GM12878 (cell line): ENCODE results near the gene PPP2R3B. TPM values are rescaled to one million over a fixed set of nuclear protein-coding genes. Genes with fewer than 3 reads are reported as not detected.

Source experiments
- ATAC-seq: fragments of 200-7000 bp; cut with Tn5 transposase; 3 replicates; pipeline ENCODE4 v1.9.1; 2020; ENCODE audit warnings: mild to moderate bottlenecking, moderate library complexity
- BruUV-seq: library from RNA; stranded (reverse); fragments of 400-500 nt; replicated peaks from 2 replicates; lab custom pipeline; 2021; lab: Mats Ljungman, UMichigan
- CTCF ChIA-PET: fragments of 300-600 bp; sonication (Branson Sonifier 250); formaldehyde crosslinking; extraction: SDS; loops from one replicate; lab custom pipeline; 2021; ENCODE audit warnings: inconsistent platforms; lab: Yijun Ruan, JAX
- POLR2A ChIA-PET: fragments of 350-600 bp; formaldehyde crosslinking; extraction: SDS; loops from one replicate; lab custom pipeline; 2021; ENCODE audit warnings: inconsistent platforms; lab: Charles Lee
- RAD21 ChIA-PET: fragments of 300-600 bp; sonication (Branson Sonifier 250); formaldehyde crosslinking; loops from one replicate; lab custom pipeline; 2023; ENCODE audit warnings: antibody characterized with exemption; ENCODE audit not compliant: unreplicated experiment; lab: Charles Lee
- SMC1A ChIA-PET: fragments of 300-600 bp; sonication (Branson Sonifier 250); formaldehyde crosslinking; loops from one replicate; lab custom pipeline; 2023; ENCODE audit not compliant: unreplicated experiment, uncharacterized antibody; lab: Charles Lee
- DNase-seq: peaks from one replicate; pipeline ENCODE4 v3.0.0-alpha.2; 2011; ENCODE audit warnings: low read depth, low spot score
- FAIRE-seq: peaks from 3 replicates; lab custom pipeline; 2011; peaks lifted over from hg19 to GRCh38; lab: Jason Lieb, UNC
- H2AFZ ChIP-seq: 2 replicates; pipeline ENCODE4 v1.6.0; 2011; ENCODE audit warnings: low read depth, low read length, control low read depth; ENCODE audit not compliant: control insufficient read depth
- H3K27ac ChIP-seq: 2 replicates; pipeline ENCODE4 v1.5.1; 2011; ENCODE audit warnings: control low read depth; ENCODE audit not compliant: control insufficient read depth, insufficient read depth
- H3K27me3 ChIP-seq, 2 experiments: replicated peaks in 1 of 2; 2 replicates each; pipeline versions ENCODE4 v1.6.0 to v1.6.1; 2011; ENCODE audit warnings: low read length in 1 of 2; ENCODE audit not compliant: control insufficient read depth in 2 of 2, insufficient read depth in 2 of 2
- H3K36me3 ChIP-seq, 2 experiments: 2 replicates each; pipeline ENCODE4 v1.5.1; 2011; ENCODE audit warnings: low read length in 1 of 2; ENCODE audit not compliant: control insufficient read depth in 2 of 2, insufficient read depth in 2 of 2
- H3K4me1 ChIP-seq: 2 replicates; pipeline ENCODE4 v1.6.1; 2011; ENCODE audit warnings: mild to moderate bottlenecking, low read length, moderate library complexity, mixed read lengths; ENCODE audit not compliant: control insufficient read depth, insufficient read depth
- H3K4me2 ChIP-seq: 2 replicates; pipeline ENCODE4 v1.6.0; 2011; ENCODE audit warnings: control low read depth; ENCODE audit not compliant: control insufficient read depth, insufficient read depth
- H3K4me3 ChIP-seq: fragments of 200-600 bp; sonication (generic); 2 replicates; pipeline ENCODE4 v1.5.1; 2016
- H3K79me2 ChIP-seq: 2 replicates; pipeline ENCODE4 v1.6.0; 2011; ENCODE audit warnings: low read length; ENCODE audit not compliant: control insufficient read depth, insufficient read depth
- H3K9ac ChIP-seq: 2 replicates; pipeline ENCODE4 v1.8.0; 2011; ENCODE audit warnings: low read length, control low read depth, mixed read lengths; ENCODE audit not compliant: control insufficient read depth, insufficient read depth
- H3K9me3 ChIP-seq: replicated peaks from 3 replicates; pipeline ENCODE4 v1.5.1; 2011; ENCODE audit warnings: mild to moderate bottlenecking, low read length; ENCODE audit not compliant: control insufficient read depth, insufficient read depth
- H4K20me1 ChIP-seq: 2 replicates; pipeline ENCODE4 v1.6.0; 2011; ENCODE audit not compliant: control insufficient read depth, insufficient read depth
- FOS ChIP-seq: IDR thresholded peaks from 3 replicates; pipeline ENCODE4 v1.6.1; 2011; ENCODE audit warnings: borderline replicate concordance; ENCODE audit not compliant: insufficient read length; ENCODE audit errors: extremely low read depth
- JUND ChIP-seq: IDR thresholded peaks from 2 replicates; pipeline ENCODE4 v1.6.1; 2012; ENCODE audit warnings: low read depth, mild to moderate bottlenecking, low read length, improper control_type of control experiment, moderate library complexity
- KAT2A ChIP-seq: conservative IDR thresholded peaks from 2 replicates; pipeline ENCODE4 v1.6.1; 2011; ENCODE audit warnings: low read depth, low read length; ENCODE audit not compliant: control insufficient read depth
- NR2F1 ChIP-seq: fragments of 450-650 bp; conservative IDR thresholded peaks from 2 replicates; pipeline ENCODE4 v1.6.1; 2017; ENCODE audit warnings: mild to moderate bottlenecking
- NRF1 ChIP-seq: conservative IDR thresholded peaks from 2 replicates; pipeline ENCODE4 v1.6.1; 2011; ENCODE audit warnings: mild to moderate bottlenecking, low read depth, low read length, improper control_type of control experiment
- SUPT20H ChIP-seq: IDR thresholded peaks from 2 replicates; pipeline ENCODE4 v1.6.1; 2011; ENCODE audit warnings: low read depth, mild to moderate bottlenecking, low read length, moderate library complexity, borderline replicate concordance; ENCODE audit not compliant: control insufficient read depth
- WGBS: methylation state at CpG from one replicate; pipeline ENCODE4 v1.1.6; 2016; ENCODE audit warnings: low lambda C conversion rate; ENCODE audit not compliant: insufficient replicate concordance, insufficient coverage; ENCODE audit errors: missing lambda C conversion rate; 5-methylcytosine and 5-hydroxymethylcytosine counted together
- in situ Hi-C: fragments of 300-500 bp; cut with MboI; formaldehyde crosslinking; loops from 9 replicates; pipeline ENCODE4 v1.14.3; 2018; ENCODE audit warnings: mixed read lengths
- intact Hi-C: fragments of 100-400 bp; cut with micrococcal nuclease; formaldehyde crosslinking; loops from one replicate; pipeline ENCODE4 v1.14.2; 2022; ENCODE audit not compliant: unreplicated experiment
- polyA plus RNA-seq, 11 experiments: library from polyadenylated mRNA; depleted of rRNA in 4 of 11; unstranded in 6 of 11; stranded (reverse) in 5 of 11; fragments of >200 nt; fragmentation: Nextera tagmentation in 4 of 11; fragmentation: Illumina TruSeq in 1 of 11; extraction: Ambion mirVana in 4 of 11; extraction: Trizol in 1 of 11; gene quantifications; 1 replicate in 1 of 11; 2 replicates in 10 of 11; pipeline versions ENCODE4 v1.2.1 to v1.2.3, GENCODE V29; 2011 to 2016; ENCODE audit warnings: inconsistent platforms in 2 of 11, missing spikeins in 2 of 11, low read depth in 1 of 11
- total RNA-seq, 4 experiments: library from RNA; depleted of rRNA in 3 of 4; stranded (reverse); fragments of >200 nt in 3 of 4; fragmentation: Illumina TruSeq in 1 of 4; extraction: Trizol in 1 of 4; gene quantifications; 2 replicates each; pipeline versions ENCODE4 v1.2.1 to v1.2.3, GENCODE V29; 2013 to 2021
- TF ChIP-seq, protein P1 (sequence below): IDR thresholded peaks from 2 replicates; pipeline ENCODE4 v1.6.1; 2012; ENCODE audit warnings: low read depth, low read length, improper control_type of control experiment
- TF ChIP-seq, protein P2 (sequence below): fragments of 450-650 bp; IDR thresholded peaks from 2 replicates; pipeline ENCODE4 v1.6.1; 2016; ENCODE audit warnings: mild to moderate bottlenecking

PPP2R3B gene
- total and polyA plus RNA-seq, 10 of the 15 experiments (the other 5 are each of a cell fraction or from before 2014, with no cell fraction given) = 0.11 to 34.3 (median 9.7) TPM; not detected in 1

DNA sequence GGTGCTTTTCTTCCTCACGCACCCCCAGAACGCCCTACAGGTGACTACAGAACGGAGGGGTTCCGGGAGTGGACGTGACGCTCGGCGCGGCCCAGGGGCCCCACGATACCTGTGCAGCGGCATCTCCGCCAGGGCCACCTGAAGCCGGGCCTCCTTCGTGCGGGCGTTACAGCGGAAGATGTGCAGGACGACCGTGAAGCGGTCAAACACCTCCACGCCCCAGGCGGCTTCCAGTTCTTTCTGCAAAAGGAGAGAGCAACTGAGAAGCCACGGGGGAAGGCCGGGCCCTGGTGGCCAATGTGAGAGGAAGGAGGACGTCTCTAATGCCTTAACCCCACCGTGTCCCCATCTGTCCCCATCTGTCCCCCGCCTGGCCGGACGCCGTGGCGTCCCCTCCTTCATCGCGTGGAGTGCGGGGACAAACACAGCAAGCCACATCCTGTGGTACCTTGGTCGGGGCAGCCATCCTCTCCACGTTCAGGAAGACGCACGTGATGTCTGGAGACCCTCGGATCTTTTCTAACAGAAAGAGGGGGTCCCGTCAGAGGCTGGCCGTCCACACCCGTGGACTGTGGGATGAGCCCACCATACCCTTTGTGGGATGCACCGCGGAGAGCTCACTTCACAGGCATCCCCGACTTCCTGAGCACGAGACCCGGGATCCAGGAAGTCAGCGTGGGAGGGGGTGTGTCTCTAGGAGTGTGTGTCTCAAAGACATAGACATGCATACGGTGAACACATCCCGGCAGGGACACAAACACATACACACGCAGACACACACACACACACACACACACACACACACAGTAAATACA, 71.7 kb downstream of the PPP2R3B start:
- Histone ChIP-seq H3K4me1 (no peaks in the 10 kb centered on the region), H3K27me3 (no peaks in the 10 kb centered on the region), H3K4me3 (no peak overlapping the region), H3K36me3 (peaks cover 8 to 21% of the 10 kb centered on the region in 2 experiments; a peak in 3 of 4 replicates), H3K9me3 (no peaks in the 10 kb centered on the region), H2AFZ (no peak overlapping the region), H4K20me1 (no peaks in the 10 kb centered on the region), H3K79me2 (peaks cover 14% of the 10 kb centered on the region), H3K4me2 (no peak overlapping the region), H3K9ac (no peak overlapping the region), H3K27ac (no peak overlapping the region)
- TF ChIP-seq, protein P1, sequence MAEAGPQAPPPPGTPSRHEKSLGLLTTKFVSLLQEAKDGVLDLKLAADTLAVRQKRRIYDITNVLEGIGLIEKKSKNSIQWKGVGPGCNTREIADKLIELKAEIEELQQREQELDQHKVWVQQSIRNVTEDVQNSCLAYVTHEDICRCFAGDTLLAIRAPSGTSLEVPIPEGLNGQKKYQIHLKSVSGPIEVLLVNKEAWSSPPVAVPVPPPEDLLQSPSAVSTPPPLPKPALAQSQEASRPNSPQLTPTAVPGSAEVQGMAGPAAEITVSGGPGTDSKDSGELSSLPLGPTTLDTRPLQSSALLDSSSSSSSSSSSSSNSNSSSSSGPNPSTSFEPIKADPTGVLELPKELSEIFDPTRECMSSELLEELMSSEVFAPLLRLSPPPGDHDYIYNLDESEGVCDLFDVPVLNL = no peak
- no peak for TF ChIP-seq NR2F1
- TF ChIP-seq KAT2A = no peak
- TF ChIP-seq FOS = no peak
- TF ChIP-seq JUND = no peak
- no peak for TF ChIP-seq SUPT20H
- TF ChIP-seq NRF1 = no peak
- TF ChIP-seq, protein P2, sequence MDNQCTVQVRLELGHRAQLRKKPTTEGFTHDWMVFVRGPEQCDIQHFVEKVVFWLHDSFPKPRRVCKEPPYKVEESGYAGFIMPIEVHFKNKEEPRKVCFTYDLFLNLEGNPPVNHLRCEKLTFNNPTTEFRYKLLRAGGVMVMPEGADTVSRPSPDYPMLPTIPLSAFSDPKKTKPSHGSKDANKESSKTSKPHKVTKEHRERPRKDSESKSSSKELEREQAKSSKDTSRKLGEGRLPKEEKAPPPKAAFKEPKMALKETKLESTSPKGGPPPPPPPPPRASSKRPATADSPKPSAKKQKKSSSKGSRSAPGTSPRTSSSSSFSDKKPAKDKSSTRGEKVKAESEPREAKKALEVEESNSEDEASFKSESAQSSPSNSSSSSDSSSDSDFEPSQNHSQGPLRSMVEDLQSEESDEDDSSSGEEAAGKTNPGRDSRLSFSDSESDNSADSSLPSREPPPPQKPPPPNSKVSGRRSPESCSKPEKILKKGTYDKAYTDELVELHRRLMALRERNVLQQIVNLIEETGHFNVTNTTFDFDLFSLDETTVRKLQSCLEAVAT = no peak
- WGBS = 96% methylated on average over 51 of the region's 51 CpGs
- SMC1A ChIA-PET = no interaction called here
- in situ Hi-C loops = no loop called here
- DNase-seq (no peak), ATAC-seq (no peak), FAIRE-seq (no peak)
- RAD21 ChIA-PET = no interaction called here
- POLR2A ChIA-PET = no interaction called here
- intact Hi-C loops = loop anchor here (5.0 to 10.0 kb wide), 3 partner anchors 33 to 1137 kb away; partner anchors contain the start of genes ASMTL and PLCXD1
- BruUV-seq = no TSS peak
- CTCF ChIA-PET = no interaction called here
